ENCODE results near the gene ZNF699.
A peak's percentile ranks its signal among the peaks of the same experiment; 100 is the strongest.

ZNF699 gene

GRCh38 chr19:9321338-9321737 is 11.7 kb upstream of the ZNF699 start:
- TF ChIP-seq CTCF (IDR thresholded peaks at IDR 0.05; ENCODE audit: control insufficient read depth, insufficient read depth, low read depth, low read length, missing control alignments) = no peak
- no peak overlapping the region for H3K4me3 ChIP-seq (ENCODE audit: control insufficient read depth, low read depth, low read length)

DNA sequence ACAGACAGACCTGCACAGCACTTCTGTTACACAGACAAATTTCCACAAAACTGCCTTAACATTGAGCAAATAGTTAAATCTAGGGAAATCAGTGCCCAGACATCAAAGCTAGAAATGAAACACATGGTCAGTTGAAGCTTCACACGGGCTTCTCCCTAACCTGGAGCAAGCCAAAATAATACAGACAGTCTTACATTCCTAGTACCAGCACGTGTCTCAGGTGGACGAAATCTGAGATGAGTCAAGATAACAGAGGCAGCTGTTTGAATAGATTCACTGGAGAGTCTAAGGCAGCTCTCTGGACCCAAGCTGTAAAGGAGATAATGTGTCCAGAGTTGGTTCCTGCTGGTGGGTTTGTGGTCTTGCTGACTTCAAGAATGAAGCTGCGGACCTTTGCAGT is 4.1 kb upstream of the ZNF699 start:
- no peak overlapping the region for H3K4me3 ChIP-seq (ENCODE audit: control insufficient read depth, low read depth, low read length)
- TF ChIP-seq CTCF (IDR thresholded peaks at IDR 0.05; ENCODE audit: control insufficient read depth, insufficient read depth, low read depth, low read length, missing control alignments) = no peak
- no peak for DNase-seq (ENCODE audit: low read depth)

More at GRCh38 chr19:9321338-9321737, 11.7 kb upstream of the ZNF699 start:
- no peak for DNase-seq (ENCODE audit: low read depth)

- peak; percentile 62 for DNase-seq (ENCODE audit: low read depth)
- no peak for TF ChIP-seq CTCF (IDR thresholded peaks at IDR 0.05; ENCODE audit: control insufficient read depth, insufficient read depth, low read depth, low read length, missing control alignments)
- H3K4me3 ChIP-seq (ENCODE audit: control insufficient read depth, low read depth, low read length) = peak overlapping the region; percentile 73
Observed at GRCh38 chr19:9309974-9310446, 372 bp upstream of the ZNF699 start.

DNA sequence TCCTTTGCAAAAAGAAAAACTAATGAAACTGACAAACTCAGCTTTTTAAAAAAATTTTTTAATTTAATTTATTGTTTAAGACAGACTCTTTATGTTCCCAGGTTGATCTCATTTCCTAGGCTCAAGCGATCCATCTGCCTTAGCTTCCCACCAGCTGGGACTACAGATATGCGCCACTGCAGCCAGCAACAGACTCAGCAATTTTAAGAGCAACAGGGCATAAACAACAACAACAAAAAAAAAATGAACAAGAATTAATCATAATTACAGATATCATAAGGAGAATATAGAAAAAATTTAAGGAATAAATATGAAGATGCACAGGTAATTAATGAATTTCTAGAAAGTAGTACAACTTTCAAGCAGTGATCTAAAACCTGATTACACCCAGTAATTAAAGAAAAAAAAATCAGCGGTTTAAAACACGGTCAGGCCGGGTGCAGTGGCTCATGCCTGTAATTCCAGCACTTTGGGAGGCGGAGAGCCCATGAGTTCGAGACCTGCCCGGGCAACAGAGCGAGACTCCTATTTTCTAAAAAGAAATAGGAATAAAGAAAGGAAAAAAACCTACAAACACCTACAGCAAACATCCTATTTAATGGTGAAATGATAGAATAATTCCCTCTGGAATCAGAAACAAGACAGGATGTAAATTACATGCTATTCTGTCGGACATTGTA is 1.4 kb downstream of the ZNF699 start:
- no peak for TF ChIP-seq CTCF (IDR thresholded peaks at IDR 0.05; ENCODE audit: control insufficient read depth, insufficient read depth, low read depth, low read length, missing control alignments)
- peak overlapping the region; percentile 73 for H3K4me3 ChIP-seq (ENCODE audit: control insufficient read depth, low read depth, low read length)
- DNase-seq (ENCODE audit: low read depth) = no peak

GRCh38 chr19:9306443-9306842 is 3.2 kb downstream of the ZNF699 start:
- no peak overlapping the region for H3K4me3 ChIP-seq (ENCODE audit: control insufficient read depth, low read depth, low read length)
- no peak for TF ChIP-seq CTCF (IDR thresholded peaks at IDR 0.05; ENCODE audit: control insufficient read depth, insufficient read depth, low read depth, low read length, missing control alignments)
- peak; percentile 94 for DNase-seq (ENCODE audit: low read depth)

GRCh38 chr19:9296336-9296735 is 13.3 kb downstream of the ZNF699 start:
- H3K4me3 ChIP-seq (ENCODE audit: control insufficient read depth, low read depth, low read length) = no peak overlapping the region
- DNase-seq (ENCODE audit: low read depth) = no peak
- TF ChIP-seq CTCF (IDR thresholded peaks at IDR 0.05; ENCODE audit: control insufficient read depth, insufficient read depth, low read depth, low read length, missing control alignments) = no peak

Data from AG09309 (cell line).